HEK293T (cell line): ENCODE data around the gene NAT8L.

Experiments
- SP1 ChIP-seq: fragments of 450-650 bp; IDR thresholded peaks from 2 replicates; pipeline ENCODE4 v1.6.1; 2017
- ZNF384 ChIP-seq: fragments of 450-650 bp; IDR thresholded peaks from 2 replicates; pipeline ENCODE4 v1.6.1; 2016

DNA sequence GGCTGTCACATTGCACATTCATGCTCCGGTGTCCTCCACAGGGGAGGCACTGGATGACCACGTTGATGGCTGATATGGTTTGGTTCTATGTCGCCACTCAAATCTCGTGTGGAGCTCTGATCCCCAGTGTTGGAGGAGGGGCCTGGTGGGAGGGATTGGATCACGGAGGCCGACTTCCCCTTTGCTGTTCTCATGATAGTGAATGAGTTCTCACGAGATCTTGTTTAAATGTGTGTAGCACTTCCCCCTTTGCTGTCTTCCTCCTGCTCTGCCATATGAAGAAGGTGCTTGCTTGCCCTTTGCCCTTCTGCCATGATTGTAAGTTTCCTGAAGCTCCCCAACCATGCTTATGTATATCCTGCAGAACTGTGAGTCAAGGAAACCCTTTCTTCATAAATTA, 22.3 kb upstream of the NAT8L start:
- TF ChIP-seq SP1 (no peak), ZNF384 (no peak)
